GM19468 (cell line): Measurements from ENCODE around the gene AIRE.

Source experiments
- ATAC-seq: cut with Tn5 transposase; IDR thresholded peaks from one replicate; pipeline ENCODE4 v1.9.1; 2021; ENCODE audit warnings: mild to moderate bottlenecking, moderate library complexity, moderate number of reproducible peaks; ENCODE audit not compliant: unreplicated experiment; ENCODE audit errors: extremely low read depth

AIRE gene

DNA sequence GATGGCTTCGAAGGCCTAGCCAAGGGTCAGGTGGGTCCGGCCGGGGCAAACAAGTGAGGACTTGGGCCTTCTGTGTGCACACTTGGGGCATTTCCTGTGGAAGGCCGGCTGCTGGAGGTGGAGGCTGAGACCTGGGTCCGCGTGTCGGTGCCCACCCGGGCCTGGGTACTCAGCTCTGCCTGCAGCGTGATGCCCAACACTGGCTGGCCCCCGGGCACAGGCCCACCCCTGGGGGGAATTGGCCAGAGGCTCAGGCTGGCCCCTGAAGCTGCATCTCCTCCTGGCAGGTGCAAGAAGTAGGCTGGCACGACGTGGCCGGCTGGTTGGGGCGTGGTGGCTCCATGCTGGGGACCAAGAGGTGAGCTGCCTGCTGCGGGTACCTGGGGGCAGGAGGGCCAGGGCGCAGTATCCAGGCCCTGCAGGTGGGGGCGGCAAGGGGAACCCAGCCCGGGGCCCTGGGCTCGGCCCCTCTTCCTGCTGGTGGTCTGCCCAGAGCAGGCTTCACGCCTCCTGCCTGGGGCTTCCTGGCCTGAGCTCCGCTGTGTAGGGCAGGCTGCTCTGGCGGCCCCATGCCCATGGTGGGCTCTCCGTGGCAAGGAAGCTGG lies 36.3 kb downstream of the AIRE start:
- ATAC-seq: no peak

DNA sequence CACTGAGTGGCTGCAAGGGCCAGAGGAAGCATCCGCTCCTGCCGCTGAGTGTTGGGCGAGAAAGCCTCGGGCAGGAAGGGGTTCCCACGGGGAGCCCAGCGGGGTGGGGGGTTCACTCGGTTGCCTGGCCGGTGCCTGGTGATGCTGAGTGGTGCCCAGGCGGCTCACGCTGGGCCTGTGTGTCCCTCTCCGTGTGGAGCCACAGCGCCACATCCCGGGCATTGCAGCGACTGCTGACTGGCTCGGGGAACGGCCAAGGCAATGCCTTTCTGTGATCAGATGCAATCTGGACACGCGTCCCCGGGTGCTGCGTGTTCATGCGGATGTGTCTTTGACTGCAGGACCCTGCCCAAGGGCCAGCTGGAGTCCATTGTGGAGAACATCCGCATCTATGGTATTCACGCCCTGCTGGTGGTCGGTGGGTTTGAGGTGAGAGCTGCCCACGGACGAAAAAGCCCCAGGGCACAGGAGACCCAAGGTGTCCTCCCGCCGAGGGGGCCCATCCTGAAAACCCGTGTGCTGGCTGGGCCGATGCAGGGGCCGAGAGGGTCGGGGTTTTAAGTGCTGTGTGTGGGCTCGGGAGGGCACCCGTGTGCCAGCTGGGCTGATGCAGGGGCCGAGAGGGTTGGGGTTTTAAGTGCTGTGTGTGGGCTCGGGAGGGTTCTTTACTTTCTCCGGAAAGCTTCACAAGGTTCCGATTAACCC lies 37.1 kb downstream of the AIRE start:
- no peak for ATAC-seq

DNA sequence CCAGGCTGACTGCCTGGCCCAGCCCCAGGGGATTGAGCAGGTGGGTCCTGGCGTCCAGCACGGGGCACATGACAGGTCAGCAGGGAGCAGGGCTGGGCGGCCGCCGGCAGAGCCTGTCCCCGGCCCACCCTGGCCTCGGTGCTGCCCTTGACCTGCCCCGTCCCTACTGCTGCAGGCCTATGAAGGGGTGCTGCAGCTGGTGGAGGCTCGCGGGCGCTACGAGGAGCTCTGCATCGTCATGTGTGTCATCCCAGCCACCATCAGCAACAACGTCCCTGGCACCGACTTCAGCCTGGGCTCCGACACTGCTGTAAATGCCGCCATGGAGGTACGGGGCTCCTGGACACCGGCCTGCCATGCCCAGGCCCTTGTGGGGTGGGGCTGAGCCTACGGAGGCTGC lies 37.9 kb downstream of the AIRE start:
- no peak for ATAC-seq

DNA sequence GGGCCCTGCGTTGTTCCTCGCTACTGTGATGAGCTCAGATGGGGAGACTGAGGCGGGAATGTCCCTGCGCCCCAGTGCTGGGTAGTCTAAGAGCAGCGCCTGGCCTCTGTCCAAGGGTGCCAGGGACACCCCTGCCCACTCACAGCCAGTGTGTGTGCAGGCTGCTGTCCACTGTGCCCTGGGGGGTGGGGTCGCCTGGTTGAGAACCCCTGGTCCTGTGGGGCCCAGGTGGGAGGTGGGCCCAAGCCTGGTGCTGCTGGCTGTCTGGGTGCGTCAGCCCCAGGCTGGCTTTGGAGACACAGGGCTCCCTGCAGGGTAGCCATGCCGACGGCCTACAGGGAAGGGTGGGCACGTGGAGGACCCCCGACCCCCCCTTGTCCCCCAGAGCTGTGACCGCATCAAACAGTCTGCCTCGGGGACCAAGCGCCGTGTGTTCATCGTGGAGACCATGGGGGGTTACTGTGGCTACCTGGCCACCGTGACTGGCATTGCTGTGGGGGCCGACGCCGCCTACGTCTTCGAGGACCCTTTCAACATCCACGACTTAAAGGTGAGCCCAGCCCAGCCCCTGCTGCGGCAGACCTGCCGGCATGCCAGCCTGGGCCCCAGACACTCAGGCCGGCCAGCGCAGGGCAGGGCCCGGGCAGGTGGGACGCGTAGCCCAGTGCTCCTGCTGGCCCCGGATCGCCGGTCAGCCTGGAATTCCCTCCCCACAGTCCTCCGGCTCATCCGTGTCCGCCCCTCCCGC lies 38.6 kb downstream of the AIRE start:
- ATAC-seq: no peak

DNA sequence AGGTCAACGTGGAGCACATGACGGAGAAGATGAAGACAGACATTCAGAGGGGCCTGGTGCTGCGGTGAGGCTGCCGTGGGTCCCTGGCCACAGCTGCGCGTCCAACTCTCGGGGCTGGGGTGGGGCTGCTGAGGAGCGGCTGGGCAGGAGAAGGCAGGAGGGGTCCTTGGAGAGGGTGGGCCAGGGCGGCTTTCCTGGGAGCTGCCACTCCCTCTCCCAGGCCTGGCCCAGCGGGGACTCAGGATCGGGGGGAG lies 39.1 kb downstream of the AIRE start:
- ATAC-seq: no peak

DNA sequence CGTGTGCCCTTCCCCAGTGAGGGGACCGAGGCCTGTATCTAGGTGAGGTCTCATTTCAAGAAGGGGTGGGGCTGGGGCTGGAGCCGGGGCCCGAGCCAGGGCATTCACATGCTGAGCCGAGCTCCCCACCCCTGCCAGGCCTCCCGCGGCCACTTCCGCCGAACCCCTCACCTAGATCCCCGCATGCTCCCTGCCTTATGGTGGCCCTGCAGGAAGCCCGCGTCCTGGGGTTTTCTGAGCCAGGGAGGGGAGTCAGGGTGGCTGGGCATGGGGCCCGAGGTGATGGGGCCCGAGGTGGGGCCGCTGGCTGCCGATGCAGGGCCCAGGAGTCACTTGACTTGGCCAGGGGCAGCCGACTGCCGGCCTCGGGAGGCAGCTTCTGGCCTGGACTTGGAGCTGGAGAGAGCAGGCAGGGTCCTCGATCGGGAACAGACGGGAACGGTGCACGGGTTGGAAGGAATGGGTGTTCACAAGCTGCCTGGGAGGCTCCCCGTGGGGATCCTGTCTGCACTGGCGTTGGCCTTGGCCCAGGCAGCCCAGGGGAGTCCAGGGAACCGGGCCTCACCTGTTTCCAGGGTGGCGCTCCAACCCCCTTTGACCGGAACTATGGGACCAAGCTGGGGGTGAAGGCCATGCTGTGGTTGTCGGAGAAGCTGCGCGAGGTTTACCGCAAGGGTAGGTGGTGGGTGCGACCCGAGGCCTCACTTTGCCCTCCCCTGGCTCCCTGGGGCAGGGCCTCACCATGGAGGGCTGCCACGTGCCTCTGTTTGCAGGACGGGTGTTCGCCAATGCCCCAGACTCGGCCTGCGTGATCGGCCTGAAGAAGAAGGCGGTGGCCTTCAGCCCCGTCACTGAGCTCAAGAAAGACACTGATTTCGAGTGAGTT lies 40.0 kb downstream of the AIRE start:
- ATAC-seq: no peak

DNA sequence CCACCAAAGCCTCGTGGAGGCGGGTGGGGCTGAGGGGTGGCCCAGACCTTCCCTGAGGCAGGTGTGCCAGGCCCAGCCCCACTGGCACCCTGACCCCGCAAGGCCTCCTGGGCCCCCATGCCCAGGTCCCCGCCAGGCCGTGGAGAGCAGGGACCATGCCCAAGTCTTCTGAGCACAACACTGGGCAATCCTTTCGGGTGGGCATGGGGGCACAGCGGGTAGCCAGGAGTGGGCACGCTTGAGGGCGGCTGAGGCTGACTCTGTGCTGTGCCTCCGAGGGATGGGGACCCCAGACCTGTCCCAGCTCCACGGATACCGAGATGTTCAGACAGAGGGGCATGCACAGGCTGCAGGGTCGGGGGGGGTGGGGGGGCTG lies 40.6 kb downstream of the AIRE start:
- ATAC-seq: no peak

GRCh38 chr21:44326716-44327602 lies 41.3 kb downstream of the AIRE start:
- ATAC-seq: no peak

- no peak for ATAC-seq
Observed at GRCh38 chr21:44327603-44327974, 41.9 kb downstream of the AIRE start.

DNA sequence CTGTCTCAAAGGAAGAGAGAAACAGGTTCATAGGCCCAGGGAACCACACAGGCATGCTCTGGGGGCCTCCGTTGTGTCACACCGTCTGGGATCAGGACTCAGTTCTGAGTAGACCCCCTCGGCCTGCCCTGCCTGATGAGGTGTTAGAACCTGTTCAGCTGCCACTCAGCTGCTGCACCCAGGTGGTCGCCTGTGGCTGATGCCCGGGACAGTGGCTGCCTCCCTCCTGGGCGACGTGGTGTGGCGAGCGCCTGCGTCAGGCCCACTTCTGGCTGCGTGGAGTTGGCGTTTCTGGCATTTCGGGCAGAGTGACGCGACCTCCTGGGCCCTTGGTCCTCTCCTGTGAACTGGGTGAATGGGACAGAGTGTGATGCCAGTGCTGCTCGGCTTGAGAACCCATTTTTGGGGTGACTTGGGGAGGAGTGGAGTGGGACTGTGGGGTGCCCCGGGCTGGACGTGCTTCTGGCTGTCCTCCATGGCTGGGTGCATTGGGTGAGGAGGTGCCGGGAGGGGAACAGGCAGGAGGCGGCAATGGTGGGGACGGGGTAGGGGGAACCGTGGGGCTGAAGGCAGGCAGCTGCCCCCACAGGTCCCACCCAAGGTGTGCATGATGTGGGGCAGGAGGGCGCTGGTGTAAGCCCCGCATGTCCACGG lies 42.7 kb downstream of the AIRE start:
- ATAC-seq: no peak

DNA sequence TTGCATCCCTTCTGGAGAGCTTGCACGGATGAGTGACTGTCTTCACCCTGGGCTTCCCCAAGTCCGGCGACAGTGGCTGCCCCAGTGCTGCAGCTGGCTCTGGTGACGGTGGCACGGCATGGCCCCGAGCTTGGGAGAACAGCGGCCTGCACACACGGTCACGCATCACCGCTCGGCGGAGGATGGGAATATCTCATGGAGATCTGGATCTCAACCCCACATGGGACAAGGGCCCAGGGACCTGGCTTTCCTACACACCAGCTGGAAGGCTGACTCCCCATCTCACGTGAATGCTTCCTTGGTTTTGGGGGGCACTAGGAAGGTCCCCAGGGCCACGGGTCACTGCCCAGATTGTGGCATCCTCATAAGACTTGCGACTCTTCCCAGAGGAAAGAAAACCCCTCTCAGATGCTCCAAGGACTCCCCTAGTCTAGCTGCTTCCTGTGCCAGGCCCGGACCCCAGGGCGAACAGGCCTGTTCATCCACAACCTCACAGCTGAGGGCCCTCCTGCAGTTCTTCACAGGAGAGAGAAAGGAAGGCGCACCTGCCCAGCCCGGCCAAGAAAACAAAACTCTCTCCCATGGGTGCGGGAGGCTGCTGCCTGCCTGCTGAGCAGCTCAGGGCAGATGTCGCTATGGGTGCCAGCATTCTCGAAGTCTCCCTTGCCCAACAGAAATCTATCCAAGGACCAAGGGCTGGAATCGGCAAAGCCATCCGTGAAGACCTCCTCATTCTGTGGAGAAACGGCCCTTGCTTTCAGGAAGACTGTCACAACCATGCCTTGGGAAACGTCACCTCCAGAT lies 43.6 kb downstream of the AIRE start:
- ATAC-seq: no peak

GRCh38 chr21:44329971-44330681 lies 44.5 kb downstream of the AIRE start:
- no peak for ATAC-seq

DNA sequence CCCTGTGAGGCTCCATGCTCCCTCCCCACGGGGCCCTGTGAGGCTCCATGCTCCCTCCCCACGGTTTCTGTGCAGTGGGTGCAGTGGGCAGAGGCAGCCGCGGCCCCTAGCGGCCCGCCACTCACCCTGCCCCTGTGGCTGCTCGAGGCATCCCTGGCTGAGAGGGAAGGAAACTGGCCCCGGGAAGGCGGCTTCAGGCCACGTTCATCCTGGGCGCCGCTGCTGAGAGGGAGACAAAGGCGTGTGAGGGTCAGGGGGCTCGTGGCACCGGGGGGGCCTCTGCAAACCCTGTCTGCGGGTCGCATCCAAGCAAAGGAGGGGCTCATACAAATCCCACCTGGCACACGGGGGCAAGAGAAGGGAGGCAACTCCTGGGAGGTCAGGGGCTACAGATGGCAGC lies 45.0 kb downstream of the AIRE start:
- ATAC-seq: no peak

- ATAC-seq: no peak
Observed at GRCh38 chr21:44331209-44331608, 45.5 kb downstream of the AIRE start.

DNA sequence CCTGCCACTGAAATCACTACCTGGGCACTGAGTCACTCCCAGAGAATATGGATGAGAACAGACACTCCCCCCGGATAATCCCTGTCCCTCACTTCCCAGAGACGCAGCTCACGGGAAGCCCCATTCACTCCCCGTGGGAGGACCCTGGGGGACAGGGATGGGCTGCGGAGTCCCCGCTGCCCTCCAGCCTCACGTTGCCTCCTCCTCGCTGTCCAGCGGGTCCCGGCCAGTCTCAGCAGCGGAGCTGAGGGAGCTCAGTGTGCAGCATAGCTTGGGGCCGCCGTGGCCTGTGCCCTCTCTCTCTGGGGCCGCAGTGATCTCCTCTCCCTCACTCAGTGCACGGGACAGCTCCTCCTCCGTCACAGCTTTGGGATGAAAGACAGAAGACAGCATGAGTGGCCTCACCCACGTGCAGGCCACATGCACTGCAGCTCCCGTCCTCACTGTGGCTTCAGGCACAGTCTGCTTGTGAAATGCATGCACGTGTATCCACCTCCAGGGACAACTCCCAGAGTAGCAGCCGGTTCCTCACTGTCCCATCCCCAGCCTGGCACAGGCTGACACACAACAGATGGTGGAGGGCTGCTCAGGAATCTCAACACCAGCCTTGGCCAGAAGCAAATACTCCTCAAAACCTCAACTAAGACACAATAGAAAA lies 46.1 kb downstream of the AIRE start:
- ATAC-seq: no peak

- no peak for ATAC-seq
Observed at GRCh38 chr21:44332383-44332782, 46.7 kb downstream of the AIRE start.

GRCh38 chr21:44332965-44333364 lies 47.3 kb downstream of the AIRE start:
- ATAC-seq: no peak
